AML-193 (cell line): ENCODE data around the gene CLSTN1.

Experiments used
- DNase-seq, 2 experiments: peaks; one replicate each; lab custom pipeline; 2025; lab: John Stamatoyannopoulos, UW

Gene CLSTN1

GRCh38 chr1:9823943-9824701 lies at the start of gene CLSTN1:
Gene CLSTN1, minus strand, starts transcription at chr1:9823965. Its CDS starts 232 bp downstream, at chr1:9823733.
- DNase-seq = peak; percentile 40

DNA sequence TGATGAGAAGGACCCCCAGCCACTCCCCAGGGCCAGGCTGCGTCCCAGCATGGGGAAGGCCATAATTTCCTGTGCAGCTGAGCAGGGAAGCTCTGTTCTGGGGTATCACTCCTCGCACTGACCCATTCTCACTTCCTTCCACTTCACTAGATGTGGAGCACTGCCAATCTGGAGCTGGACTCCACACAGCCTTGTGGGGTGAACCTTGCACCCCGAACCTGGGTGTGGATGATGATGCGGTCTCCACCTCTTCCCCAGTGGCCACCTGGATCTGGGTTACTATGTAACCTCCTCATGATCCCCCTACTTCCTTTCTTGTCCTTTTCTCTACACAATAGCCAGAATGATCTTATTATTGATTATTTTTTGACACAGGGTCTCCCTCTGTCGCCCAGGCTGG lies 49.6 kb upstream of the CLSTN1 start:
- no peak for DNase-seq

- DNase-seq = no peak
Observed at GRCh38 chr1:9872430-9873165, 48.8 kb upstream of the CLSTN1 start.

DNA sequence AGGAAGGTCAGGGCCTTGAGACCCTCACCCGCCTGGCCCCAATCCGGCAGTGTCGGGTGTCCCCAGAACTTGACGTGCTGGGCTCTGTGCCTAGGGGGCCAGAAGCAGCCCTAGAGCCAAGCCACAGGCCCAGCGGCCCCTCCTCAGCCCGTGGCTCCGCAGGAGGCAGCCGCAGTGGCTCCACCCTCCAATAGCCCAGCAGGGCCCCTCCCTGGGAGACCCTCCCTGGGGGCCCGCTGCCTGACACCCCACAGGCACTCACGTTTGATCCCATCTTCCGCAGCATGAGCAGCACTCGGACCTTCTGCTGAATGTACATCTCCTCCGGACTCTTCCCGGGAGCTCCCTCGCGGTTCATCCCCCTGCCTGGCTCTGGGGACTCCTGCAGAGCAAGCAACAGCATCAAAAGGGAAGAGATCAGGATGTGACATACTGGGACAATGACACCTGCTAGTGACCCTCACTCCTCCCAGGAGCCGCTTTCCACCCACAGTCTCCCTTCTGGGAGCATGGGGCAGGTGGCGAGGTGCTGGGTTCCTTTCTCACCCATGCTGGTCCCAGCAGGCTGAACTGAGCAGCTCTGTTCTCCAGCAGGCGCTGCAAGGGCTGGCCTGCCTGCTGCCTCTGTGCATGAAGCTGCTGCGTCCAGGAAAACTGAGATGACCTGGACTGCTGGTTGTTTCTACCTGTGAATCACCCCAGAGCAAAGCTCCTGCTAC lies 48.1 kb upstream of the CLSTN1 start:
- no peak for DNase-seq

DNA sequence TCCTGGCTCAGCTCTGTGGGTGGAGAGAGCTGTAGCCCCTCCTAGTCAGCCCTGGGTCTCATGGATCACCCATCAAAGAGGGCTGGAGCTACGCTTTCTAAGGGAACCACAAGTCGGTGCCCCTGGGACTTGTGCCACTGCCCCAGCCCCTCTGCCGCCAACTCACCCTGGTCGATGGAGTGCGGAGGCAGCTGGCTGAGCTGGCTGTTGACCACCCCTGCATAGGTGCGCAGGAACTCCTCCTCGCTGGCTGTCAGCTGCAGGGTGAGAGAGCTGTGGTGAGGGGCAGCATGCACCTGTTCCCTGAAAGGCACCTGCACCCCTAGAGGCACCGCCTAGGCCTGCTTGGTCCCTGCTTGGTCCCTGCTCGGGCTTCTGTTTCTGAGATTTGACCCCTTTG lies 47.3 kb upstream of the CLSTN1 start:
- DNase-seq = no peak

DNA sequence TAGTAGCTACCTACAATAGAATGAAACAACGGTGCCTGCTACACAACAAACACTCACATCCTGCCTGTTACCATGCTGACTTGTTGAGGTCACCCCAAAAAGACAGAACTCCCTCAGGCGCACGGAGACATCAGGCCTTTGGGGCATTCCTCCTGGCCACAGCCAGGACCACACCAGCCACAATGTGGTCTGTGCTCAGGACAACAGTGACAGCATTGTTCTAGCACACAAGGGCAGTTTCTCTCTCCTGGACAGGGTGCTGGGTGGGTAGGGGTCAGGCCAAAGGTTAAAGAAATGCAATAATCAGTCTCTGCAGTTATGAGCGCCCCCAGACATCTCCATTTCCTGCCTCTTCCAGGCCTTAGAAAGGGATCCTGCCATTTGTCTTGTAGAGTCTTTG lies 46.8 kb upstream of the CLSTN1 start:
- DNase-seq = no peak

DNA sequence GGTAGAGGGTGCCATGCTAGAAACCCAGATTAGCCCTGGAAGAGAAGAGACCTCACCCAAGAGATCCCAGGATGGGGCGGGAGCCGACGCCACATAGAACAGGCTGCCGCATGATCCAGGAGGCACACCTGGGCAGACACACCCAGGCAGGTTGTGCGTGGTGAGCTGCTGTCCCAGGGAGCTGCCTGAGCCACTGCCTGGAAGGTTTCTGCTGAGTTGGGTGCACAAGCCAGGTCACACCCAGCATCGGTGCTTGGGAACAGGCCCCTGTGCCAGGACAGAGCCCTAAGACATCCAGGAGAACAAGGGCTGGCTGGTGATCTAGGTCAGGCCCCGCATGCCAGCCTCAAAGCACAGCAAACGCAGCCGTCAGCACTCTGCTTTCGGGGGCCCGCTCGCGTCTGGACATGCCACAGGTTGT lies 46.1 kb upstream of the CLSTN1 start:
- no peak for DNase-seq

- DNase-seq = no peak
Observed at GRCh38 chr1:9868244-9868590, 44.5 kb upstream of the CLSTN1 start.

DNA sequence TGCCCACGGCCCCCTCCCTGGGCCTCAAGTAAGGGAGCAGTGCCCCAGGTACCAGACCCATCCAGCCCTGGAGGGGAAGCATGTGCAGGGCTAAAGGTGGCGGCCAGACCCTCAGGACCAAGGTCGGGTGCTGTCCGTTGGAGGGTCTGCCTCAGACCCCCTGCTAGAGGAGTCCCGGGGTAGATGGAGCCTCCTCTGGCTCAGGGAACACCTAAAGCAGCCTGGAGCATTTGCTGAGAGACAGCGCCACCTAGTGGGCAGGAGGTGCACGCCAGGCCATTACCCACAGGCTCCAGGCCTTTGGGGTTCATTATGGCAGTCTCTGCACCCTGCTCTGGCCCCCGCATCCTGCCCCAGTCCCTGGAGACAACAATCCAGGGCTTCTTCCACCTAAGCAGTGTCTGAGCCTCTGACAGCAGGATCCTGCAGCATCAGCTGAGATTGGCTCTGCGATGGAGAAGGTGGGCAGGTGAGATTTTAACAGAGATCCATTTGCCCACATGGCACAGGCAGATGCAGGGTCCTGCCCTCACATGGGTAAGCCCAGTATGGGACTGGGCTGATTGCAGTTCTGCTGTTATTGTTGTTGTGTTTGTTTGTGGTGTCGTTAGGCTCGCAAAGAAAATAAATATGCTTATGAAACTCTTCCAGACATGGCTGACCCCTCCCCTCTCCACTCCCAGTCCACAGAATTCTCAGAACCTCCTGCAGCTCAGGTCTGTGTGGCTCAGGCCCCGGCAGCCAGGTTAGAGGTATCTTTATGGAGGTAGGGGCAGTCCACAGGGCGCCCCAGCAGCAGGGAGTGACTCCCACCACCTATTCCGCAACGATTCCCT lies 43.9 kb upstream of the CLSTN1 start:
- DNase-seq = peak; percentile 56 to 72

GRCh38 chr1:9866836-9867235 lies 43.1 kb upstream of the CLSTN1 start:
- no peak for DNase-seq

GRCh38 chr1:9865724-9866123 lies 42.0 kb upstream of the CLSTN1 start:
- DNase-seq = no peak

DNA sequence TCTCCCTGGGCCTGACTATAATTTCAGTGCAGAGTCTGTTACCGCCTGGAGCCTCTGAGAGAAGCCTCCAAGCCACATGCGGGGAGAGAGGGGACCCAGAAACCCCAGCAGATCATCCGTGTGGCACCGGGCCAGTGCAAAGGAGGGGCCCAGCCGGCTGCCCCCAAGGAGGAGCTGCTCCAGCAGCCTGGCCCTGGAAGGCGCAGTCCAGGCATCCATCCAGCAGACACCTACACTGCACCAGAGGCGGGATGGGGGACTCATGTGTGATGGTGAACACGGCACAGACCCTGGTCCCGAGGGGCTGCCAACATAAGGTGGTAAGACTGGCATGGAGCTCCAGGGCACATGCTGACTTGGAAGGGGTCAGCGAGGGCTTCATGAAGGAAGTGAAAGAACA lies 39.6 kb upstream of the CLSTN1 start:
- no peak for DNase-seq

DNA sequence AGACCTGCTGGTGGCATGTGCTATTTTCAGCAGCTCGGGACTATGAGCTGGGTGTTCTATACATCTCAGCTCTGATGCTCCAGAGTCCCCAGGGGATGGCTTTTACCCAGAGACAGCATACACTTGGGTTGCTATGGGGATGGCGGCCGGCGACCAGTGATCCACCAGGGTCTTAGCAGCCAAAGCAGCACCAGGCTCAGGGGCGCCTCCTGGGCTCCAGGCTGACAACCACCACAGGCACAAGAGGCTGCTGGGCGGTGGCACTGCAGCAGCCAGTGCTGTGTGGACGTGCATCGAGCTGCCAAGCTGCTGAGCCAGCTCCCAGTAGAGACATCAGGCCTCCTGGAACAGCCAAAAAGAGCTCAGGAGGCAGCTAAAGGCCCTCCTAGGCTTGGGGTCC lies 37.6 kb upstream of the CLSTN1 start:
- no peak for DNase-seq

DNA sequence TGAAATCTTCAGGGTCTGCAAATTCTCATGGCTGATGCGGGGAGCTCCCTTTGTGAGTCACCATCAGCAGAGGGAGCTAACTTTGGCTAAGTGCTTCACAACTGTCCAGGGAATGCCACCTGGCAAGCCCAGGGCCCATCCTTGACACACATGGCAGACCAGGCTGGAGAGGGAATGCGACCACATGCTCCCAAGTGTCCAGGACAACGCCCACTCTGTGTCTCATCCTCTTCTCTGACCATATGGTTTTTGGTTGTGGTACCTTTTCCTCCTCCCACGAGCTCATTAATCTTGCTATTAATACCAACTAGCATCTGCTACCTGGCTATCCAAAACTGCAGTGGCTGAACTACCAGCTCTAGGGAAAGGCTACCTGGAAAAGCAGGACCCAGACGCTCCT lies 37.1 kb upstream of the CLSTN1 start:
- no peak for DNase-seq

DNA sequence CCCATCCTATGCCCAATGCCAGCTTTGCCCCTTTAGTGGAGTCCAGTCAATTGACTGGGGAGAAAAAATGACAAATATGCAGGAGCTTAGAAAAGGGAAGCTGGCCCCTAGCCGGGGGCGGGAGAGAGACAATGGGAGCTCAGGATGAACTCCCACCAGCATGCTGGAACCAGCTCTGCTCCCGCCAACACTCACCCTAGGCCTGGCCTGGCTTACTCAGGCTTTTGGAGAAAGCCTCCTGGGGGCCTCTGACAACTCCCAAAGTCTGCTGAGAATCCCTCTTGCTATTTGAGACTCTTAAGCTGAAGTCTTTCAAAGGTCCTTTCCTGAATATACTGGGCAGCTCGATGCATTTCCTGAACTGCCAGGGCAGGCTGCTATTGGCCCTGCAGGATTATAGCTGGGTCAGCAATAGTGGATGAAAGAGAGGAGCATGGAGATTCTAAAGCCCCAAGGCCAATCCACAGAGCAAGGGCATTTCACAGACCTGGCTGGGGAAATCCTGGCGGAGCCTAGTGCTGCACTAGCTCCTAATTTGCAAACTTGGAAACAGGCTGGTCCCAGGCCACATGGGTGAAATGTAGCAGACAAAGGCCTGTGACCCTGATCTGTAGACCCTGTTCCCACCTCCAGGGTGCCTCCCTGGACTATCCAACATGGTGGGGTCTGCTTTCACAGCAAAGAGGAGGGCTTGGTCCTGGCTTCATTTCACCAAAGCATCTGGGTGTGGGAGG lies 35.7 kb upstream of the CLSTN1 start:
- DNase-seq = no peak

DNA sequence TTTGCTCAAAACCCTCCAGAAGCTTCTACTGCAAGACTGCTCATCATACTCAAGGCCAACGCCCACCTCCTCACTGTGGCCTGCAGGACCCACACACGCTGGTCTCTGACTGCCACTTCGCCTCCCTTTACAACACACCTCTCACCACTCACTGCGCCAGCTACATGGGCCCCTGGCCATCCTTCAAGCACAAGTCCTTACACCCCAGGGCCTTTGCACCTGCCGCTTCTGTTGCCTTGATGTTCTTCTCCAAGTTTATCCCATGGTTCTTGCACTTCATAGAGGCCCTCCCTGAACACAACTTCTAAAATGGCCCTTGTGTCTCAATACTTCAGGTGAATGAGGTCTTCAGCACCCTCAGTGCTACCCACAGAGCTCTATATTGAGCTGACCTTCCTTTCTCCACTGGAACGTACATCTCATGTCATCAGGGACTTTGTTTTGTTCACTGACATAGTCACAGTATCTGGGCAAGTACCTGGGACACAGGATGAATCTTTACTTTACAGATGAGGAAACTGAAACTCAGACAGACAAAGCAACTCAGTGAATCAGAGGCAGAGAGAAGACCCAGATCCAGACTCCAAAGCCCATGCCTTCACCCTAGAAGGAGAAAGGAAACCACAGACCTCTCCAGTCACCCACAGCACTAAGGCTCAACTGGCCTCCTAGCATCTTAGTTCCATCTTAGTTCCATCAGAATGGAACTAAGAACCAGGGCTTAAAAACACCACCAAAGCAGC lies 34.7 kb upstream of the CLSTN1 start:
- DNase-seq = no peak

DNA sequence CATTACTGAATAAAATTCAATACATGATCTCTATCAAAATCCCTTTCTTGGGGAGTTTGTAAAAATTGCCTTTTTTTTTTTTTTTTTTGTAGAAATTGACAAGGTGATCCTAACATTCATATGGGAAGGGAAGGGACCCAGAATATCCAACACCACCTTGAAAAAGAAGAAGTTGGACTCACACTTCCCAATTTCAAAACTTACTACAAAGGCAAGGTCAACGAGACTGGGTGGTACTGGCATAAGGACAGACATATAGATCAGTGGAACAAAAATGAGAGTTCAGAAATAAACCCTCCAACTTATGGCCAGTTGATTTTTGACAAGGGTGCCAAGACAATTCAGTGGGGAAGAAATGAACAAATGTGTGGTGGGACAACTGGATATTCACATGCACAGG lies 31.4 kb upstream of the CLSTN1 start:
- DNase-seq = peak in 1 of 2 experiments; percentile 13

- no peak for DNase-seq
Observed at GRCh38 chr1:9853249-9853595, 29.5 kb upstream of the CLSTN1 start.

DNA sequence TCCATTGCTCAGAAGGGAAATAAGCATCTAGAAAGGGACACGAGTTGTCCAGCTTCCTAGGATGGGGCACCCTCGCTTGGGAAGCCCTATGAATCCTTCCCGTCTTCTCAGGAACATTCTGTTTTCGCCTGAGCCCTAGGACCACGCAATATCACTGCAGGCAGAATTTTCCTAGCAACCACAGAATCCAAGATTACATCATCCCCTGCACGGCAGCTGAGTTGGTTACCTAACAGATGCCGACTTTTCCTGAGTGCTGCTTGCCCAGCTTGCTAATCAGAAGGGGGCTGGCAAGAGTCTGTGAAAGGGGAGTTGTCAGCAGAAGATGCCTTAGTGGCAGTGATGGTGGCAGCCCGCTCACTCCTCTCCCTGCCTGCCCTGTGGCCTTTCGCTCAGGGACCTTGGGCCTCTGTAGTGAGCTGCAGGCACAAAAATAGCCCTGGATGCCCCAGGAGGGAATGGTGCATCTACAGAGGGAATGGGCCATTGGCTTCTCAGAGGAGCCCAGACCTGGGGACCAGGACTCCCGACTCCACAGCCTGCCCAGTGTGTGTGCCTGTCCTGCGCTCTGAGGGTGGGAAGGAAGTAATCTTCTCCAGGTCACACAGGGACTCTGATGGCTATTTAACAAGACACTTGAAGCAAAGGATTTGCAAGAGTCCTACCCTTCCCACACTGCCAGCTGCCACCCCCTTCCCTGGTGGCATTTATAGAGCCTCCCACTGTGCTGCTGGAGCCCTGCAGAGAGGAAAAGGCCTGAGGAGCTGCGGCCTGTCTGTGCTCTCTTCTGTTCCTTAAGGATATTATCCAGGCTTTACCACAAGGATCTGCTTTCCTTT lies 28.9 kb upstream of the CLSTN1 start:
- no peak for DNase-seq

- DNase-seq = no peak
Observed at GRCh38 chr1:9852004-9852403, 28.2 kb upstream of the CLSTN1 start.
